Activated effector memory CD4-positive, alpha-beta T cell treated with anti-CD3 and anti-CD28 coated beads, Interleukin-2, amount 50 U/mL, for 16 hours (primary cell): ENCODE results near the gene SOX8.
"Not testable (repeated sequence)": the region's sequence is repeated elsewhere in the genome, so short reads cannot be mapped to it uniquely, and the experiment has no call there.

Experiments
- DNase-seq: peaks from one replicate; pipeline ENCODE4 v3.0.0-alpha.2; 2020

The SOX8 gene

GRCh38 chr16:981695-982144 is at the start of gene SOX8:
TSS of gene SOX8 (plus strand) at chr16:981770. CDS start at chr16:981923, 153 bp downstream.
- no peak for DNase-seq

- DNase-seq, result no peak
These were observed 48.7 kb upstream of the SOX8 start for GRCh38 chr16:932831-933330.

GRCh38 chr16:933581-933980 is 48.0 kb upstream of the SOX8 start:
- DNase-seq, result no peak

- DNase-seq, result no peak
These were observed 47.4 kb upstream of the SOX8 start for GRCh38 chr16:934178-934577.

GRCh38 chr16:935684-936083 is 45.9 kb upstream of the SOX8 start:
- DNase-seq, result no peak

GRCh38 chr16:937311-937710 is 44.3 kb upstream of the SOX8 start:
- DNase-seq, result no peak

- no peak for DNase-seq
These were observed 43.8 kb upstream of the SOX8 start for GRCh38 chr16:937723-938122.

- no peak for DNase-seq
These were observed 43.4 kb upstream of the SOX8 start for GRCh38 chr16:938136-938535.

GRCh38 chr16:938752-939151 is 42.8 kb upstream of the SOX8 start:
- no peak for DNase-seq

- no peak for DNase-seq
These were observed 42.3 kb upstream of the SOX8 start for GRCh38 chr16:939311-939710.

- DNase-seq, result no peak
These were observed 41.6 kb upstream of the SOX8 start for GRCh38 chr16:939941-940340.

- no peak for DNase-seq
These were observed 39.0 kb upstream of the SOX8 start for GRCh38 chr16:942436-943060.

- no peak for DNase-seq
These were observed 37.6 kb upstream of the SOX8 start for GRCh38 chr16:943971-944370.

GRCh38 chr16:945271-946047 is 36.1 kb upstream of the SOX8 start:
- DNase-seq, result no peak

- DNase-seq, result no peak
These were observed 35.5 kb upstream of the SOX8 start for GRCh38 chr16:946048-946395.

GRCh38 chr16:947255-947921 is 34.2 kb upstream of the SOX8 start:
- no peak for DNase-seq

GRCh38 chr16:947922-948303 is 33.7 kb upstream of the SOX8 start:
- DNase-seq, result not testable (repeated sequence)

- DNase-seq, result not testable (repeated sequence)
These were observed 32.8 kb upstream of the SOX8 start for GRCh38 chr16:948767-949166.

GRCh38 chr16:950733-951573 is 30.6 kb upstream of the SOX8 start:
- not testable (repeated sequence) for DNase-seq

GRCh38 chr16:951660-952301 is 29.8 kb upstream of the SOX8 start:
- no peak for DNase-seq

- no peak for DNase-seq
These were observed 29.2 kb upstream of the SOX8 start for GRCh38 chr16:952321-952720.

GRCh38 chr16:953818-954217 is 27.8 kb upstream of the SOX8 start:
- DNase-seq, result not testable (repeated sequence)
